Esophagus mucosa (tissue), 1 donor: ENCODE data around the gene ELOA. TPM values are rescaled to one million over a fixed set of nuclear protein-coding genes. Genes with fewer than 3 reads are reported as not detected.
"Not testable (repeated sequence)": the region's sequence is repeated elsewhere in the genome, so short reads cannot be mapped to it uniquely, and the experiment has no call there.

ENCODE experiments used
- ATAC-seq: fragments of 200-7000 bp; cut with Tn5 transposase; one replicate; pipeline ENCODE4 v1.9.1; 2020
- total RNA-seq: library from RNA; stranded (reverse); gene quantifications from one replicate; pipeline ENCODE4 v1.2.4, GENCODE V29; 2023
- donor health status: DM: yes; HTN: yes; CAD: no.

Gene ELOA
- total RNA-seq, 1 donor from 2014 or later = 35.1 TPM

DNA sequence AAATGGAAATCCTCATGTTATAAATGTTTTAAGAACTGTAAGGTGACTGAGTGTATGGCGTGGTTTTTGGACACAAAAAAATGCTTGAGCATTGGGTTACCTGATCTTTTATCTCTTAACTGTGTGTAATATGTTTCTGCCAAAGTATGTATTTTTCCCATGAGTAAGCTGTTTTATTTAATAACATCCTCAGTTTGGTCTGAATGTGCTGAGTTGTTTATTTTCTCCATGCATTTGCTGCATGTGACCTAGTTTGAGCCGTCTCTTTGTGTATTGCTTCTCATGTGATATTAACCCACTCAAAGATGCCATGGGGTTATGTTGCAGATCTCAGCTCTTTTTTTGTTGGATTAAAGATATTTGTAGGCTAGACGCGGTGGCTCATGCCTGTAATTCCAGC, 41.6 kb downstream of the ELOA start:
- no peak for ATAC-seq

DNA sequence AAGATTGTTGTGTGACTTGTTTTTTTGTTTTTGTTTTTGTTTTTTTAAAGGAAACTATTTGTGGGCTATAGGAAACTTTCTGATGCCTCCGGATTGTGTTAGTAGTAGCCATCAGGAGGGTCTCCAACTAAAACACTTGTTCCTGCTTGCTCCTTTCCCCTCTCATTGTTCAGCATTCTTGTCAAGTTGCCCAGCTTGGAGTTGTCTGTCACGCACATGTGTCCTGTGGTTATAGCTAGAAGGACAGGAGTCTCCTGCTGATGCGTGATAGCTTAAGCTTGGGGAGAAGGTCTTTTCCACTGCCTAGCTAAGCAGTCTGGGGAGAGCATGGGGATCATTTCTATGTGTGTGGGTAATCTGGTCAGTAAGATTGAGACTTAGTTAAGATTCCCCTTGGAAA, 44.4 kb downstream of the ELOA start:
- no peak for ATAC-seq

- ATAC-seq = no peak
Observed at GRCh38 chr1:23788695-23789094, 45.4 kb downstream of the ELOA start.

DNA sequence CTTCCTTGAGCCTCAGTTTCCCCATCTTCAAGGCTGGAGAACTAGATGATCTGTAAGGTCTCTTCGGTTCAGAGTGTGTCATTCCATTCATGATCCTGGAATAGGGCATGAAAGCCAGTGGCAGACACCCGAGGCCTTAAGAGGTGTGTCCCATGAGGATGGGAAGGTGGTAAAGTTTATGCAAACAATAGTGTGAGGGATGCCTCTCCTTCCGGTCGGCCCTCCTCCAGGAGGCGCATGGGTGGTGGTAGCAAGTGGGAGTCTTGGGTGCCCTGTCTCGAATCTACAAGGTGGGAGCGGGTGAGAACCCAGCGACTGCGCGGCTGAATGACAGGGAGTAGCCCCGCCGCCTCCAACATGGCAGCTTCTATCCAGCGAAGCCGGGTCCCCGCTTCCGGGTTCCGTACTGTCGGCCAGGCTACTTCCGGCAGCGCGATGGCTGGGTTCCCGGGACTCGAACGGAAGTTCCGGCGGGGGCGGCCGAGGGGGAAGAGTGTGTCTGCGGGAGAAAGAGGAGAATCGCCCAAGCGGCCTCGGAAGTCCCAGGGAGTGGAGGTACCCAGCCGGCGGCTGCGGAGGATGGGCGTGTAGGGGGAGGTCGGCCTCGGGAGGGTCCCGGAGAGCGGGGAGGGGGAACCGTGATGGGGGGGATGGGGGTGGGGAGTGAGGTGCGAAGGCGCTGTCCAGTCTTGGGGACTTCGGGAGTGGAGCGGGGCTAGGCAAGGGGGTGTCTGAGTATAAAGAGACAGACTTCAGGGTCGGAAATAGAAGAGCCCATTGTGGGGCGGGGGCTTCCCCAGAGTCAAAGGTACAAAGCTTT, 47.6 kb downstream of the ELOA start, which contains the start of gene LYPLA2:
Gene LYPLA2 (plus strand): TSS at position 450 of the 820 bp plus-strand sequence. CDS start 1,538 bp downstream, outside the sequence.
- ATAC-seq = peak; percentile 74

GRCh38 chr1:23791516-23792047, 48.3 kb downstream of the ELOA start:
- peak; percentile 23 for ATAC-seq

GRCh38 chr1:23792151-23792945, 49.1 kb downstream of the ELOA start:
- ATAC-seq = no peak

DNA sequence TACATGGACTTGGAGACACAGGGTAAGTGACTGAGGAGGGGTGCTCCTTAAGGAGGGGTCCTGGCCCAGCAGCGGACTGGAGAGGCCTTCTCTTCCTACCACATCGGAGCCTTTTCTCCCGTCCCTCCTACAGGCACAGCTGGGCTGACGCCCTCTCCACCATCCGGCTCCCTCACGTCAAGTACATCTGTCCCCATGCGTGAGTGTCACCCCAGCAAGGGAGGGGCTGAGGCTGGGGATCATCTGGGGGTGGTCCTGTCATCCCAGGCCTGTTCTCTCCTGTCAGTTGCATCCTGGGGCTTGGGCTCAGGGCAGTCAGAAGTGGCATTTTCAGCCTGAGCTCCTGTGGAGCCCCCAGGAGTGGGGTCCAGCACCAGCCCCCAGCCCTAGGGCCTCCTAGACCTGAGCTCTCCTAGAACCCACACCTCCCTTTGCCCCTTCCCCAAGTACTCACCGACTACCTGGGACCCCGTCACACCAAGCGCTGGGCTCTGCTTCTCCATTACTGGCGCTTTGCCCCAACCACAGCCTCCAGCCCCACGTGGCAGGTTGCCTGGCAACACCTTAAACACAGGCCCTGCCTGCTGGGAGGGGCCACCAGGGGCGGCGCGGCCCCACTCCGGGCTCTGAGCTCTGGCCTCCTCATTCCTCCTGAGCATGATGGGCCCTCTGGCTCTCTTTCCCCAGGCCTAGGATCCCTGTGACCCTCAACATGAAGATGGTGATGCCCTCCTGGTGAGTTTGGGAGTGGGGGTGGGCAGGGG, 49.9 kb downstream of the ELOA start:
- ATAC-seq = peak; percentile 42

DNA sequence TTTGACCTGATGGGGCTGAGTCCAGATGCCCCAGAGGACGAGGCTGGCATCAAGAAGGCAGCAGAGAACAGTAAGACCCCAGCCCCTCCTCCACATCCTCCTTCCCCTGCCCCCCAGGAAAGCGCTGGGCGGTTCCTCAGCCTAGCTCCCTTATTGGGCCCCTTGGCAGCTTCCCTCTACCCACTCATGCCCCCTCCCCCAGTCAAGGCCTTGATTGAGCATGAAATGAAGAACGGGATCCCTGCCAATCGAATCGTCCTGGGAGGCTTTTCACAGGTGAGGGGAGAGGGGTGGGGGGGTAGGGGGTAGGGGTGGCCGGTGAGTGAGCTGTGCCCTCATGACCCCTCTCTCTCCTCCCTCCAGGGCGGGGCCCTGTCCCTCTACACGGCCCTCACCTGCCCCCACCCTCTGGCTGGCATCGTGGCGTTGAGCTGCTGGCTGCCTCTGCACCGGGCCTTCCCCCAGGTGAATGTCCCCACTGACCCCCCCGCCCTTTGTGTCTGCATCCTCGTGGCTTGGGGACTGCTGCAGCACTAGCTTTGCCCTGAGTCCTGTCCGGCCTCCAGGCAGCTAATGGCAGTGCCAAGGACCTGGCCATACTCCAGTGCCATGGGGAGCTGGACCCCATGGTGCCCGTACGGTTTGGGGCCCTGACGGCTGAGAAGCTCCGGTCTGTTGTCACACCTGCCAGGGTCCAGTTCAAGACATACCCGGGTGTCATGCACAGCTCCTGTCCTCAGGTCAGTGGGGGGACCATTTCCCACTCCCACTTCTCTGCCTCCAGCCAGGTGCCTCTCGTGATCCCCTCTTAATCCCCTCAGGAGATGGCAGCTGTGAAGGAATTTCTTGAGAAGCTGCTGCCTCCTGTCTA, 50.8 kb downstream of the ELOA start:
- ATAC-seq = no peak

DNA sequence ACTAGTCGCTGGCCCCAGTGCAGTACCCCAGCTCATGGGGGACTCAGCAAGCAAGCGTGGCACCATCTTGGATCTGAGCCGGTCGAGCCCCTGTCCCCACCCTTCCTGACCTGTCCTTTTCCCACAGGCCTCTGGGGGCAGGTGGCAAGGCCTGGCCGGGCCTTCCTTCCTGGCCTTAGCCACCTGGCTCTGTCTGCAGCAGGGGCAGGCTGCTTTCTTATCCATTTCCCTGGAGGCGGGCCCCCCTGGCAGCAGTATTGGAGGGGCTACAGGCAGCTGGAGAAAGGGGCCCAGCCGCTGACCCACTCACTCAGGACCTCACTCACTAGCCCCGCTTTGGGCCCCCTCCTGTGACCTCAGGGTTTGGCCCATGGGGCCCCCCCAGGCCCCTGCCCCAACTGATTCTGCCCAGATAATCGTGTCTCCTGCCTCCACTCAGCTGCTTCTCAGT, 51.5 kb downstream of the ELOA start:
- not testable (repeated sequence) for ATAC-seq

DNA sequence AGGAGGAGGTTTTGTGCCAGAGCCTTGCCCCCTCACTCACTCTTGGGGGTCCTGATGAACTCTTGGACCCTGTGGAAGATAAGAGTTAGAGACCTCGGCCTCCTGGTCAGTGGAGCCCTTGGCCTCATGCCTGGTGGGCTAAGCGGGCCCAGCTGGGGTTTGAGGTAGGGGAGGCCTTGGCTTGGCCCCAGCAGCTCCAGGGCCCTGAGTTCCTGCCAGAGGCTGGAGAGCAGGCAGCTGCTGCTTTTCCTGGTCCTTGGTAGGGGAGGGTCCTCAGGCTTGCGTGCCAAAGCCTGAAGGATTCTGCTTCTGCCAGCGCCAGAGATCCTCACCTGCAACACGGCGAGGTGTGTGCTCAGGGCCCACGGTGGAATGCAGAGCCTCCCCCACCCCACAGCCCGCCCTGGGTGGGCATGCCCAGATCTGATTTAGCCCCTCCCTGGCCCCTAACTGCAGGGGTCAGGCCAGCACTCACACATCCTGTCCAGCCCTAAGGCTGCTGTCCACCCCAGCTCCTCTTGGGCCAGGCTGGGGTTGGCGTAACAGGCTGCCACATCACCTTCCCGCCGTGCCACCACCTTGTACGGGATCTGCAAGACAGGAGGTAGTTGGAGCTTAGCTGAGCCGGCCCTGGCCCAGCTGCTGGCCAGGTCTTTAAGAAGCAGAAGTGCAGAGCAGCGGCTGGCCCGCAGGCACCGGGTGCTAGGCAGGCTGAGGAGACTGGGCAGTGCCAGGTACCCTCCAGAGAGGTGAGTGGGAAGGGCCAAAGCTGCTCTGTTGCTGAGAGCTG, 52.6 kb downstream of the ELOA start:
- no peak for ATAC-seq

DNA sequence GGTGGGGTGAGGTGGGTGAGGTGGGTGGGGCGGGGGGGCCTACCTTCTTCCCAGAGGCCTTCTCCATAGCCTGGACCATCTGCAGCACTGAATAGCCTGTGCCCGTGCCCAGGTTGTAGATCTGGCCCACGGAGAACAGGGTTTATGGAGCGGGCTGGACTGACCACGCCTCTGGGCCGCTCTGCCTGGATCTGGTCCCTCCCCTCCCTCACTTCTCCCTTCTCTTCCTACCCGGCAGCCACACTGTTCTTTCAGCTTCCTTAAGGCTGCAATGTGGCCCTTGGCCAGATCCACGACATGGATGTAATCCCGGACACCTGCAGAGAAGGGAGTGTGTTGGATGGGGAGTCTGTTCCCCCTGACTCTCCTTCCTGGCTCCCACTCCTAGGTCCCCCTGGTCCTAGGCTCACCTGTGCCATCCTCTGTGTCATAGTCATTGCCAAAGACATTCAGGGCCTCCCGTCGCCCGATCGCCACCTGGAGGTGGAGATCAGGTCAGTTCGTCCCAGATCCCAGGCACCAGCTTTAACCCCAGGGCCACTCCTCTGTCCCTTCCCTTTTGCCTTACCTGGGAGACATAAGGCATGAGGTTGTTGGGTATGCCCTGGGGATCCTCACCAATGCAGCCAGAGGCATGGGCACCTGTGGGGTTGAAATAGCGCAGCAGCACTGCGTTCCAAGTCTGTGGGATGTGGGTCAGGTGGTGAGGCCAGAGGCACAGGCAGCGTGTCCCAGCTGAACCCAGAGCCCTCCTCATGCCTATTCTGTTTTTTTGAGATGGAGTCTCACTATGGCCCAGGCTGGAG, 53.4 kb downstream of the ELOA start:
- ATAC-seq = no peak

- no peak for ATAC-seq
Observed at GRCh38 chr1:23797478-23798448, 54.5 kb downstream of the ELOA start.

GRCh38 chr1:23798662-23799142, 55.4 kb downstream of the ELOA start:
- ATAC-seq = no peak

- ATAC-seq = no peak
Observed at GRCh38 chr1:23799255-23799569, 55.9 kb downstream of the ELOA start.

- ATAC-seq = peak; percentile 74
Observed at GRCh38 chr1:23799570-23800399, 56.5 kb downstream of the ELOA start.

DNA sequence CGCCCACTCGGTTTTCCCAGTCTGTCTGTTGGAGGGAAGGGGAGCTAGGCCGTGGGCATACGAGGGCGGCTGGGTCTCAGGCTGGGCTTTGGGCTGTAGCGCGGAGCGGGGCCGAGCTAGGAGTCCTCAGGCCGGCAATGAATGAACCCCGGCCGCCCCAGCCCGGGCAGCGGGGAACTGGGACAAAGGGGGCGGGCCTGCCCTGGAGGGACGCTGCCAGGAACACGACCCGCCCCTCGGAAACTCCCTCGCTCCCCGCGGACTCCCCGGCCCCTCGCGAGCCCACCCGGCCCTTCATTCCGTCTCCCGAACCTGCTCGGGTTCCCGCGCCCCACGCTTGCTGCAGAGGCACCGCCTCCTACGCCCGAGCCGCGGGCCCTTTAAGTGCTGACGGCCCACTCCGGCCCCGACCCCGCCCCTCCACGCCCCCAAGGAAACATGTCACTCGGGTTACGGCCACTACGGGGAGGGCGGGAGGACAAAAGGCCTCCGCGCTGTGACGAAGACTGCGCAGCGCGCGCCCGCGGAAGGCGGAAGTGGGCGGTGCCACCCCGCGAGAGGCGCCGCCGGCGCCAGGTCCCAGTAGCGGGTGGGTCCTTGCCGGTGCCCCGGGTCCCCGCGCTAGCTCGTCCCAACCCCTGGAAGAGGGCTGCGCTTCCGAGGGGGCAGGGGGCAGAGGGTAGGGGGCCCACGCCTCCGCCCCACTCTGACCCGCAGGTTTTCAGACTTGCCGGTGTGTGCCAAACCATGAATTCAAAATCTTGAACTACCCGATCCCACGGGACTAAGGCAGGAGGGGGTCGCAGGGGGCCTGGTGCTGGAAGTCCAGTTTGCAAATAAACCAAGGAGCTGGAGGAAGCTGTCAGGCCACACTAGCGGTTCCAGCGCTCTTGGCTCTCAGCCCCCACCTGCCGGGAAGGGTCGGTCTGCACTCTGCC, 57.4 kb downstream of the ELOA start, which contains the start of gene GALE:
Gene GALE (minus strand): TSS at position 355 of the 938 bp plus-strand sequence. CDS start 1,747 bp downstream, outside the sequence.
- ATAC-seq = peak; percentile 89
